H1 (cell line): ENCODE data around the gene PLD3. TPM values are rescaled to one million over a fixed set of nuclear protein-coding genes. Genes with fewer than 3 reads are reported as not detected.

Experiments used
- CTCF ChIA-PET: fragments of 300-600 bp; sonication (Branson Sonifier 250); formaldehyde crosslinking; loops from one replicate; lab custom pipeline; 2021; ENCODE audit not compliant: partially characterized antibody; lab: Charles Lee
- POLR2A ChIA-PET: fragments of 300-600 bp; sonication (Branson Sonifier 250); formaldehyde crosslinking; loops from one replicate; lab custom pipeline; 2021; ENCODE audit warnings: inconsistent platforms; ENCODE audit not compliant: partially characterized antibody; lab: Charles Lee
- DNase-seq, 2 experiments: peaks; one replicate each; pipeline versions ENCODE4 v3.0.0 to v3.0.0-alpha.2; 2010 to 2022; ENCODE audit warnings: low spot score in 2 of 2, low read depth in 1 of 2, mixed read lengths in 1 of 2
- FAIRE-seq: peaks from 2 replicates; lab custom pipeline; 2011; peaks lifted over from hg19 to GRCh38; lab: Jason Lieb, UNC
- H2AFZ ChIP-seq: 2 replicates; pipeline ENCODE4 v1.8.1; 2012; ENCODE audit warnings: low read length, inconsistent platforms
- H2AK5ac ChIP-seq: 2 replicates; pipeline ENCODE4 v1.6.1; 2013; ENCODE audit warnings: low read depth, low read length
- H2BK120ac ChIP-seq: replicated peaks from 2 replicates; pipeline ENCODE3; 2013; ENCODE audit warnings: low read depth, low read length, inconsistent platforms
- H2BK12ac ChIP-seq: 2 replicates; pipeline ENCODE4 v1.6.1; 2013; ENCODE audit warnings: low read depth, low read length
- H2BK15ac ChIP-seq: 2 replicates; pipeline ENCODE4 v1.6.1; 2013; ENCODE audit warnings: low read length
- H2BK20ac ChIP-seq: 2 replicates; pipeline ENCODE4 v1.6.1; 2013; ENCODE audit warnings: low read length
- H2BK5ac ChIP-seq: 2 replicates; pipeline ENCODE4 v1.6.1; 2013; ENCODE audit warnings: low read depth, low read length
- H3K14ac ChIP-seq: 2 replicates; pipeline ENCODE4 v1.6.1; 2013; ENCODE audit warnings: inconsistent platforms; ENCODE audit not compliant: insufficient read length
- H3K18ac ChIP-seq: 2 replicates; pipeline ENCODE4 v1.6.1; 2013; ENCODE audit warnings: low read length; ENCODE audit errors: extremely low read depth
- H3K23ac ChIP-seq: 2 replicates; pipeline ENCODE4 v1.6.1; 2013; ENCODE audit warnings: inconsistent platforms; ENCODE audit not compliant: insufficient read length
- H3K23me2 ChIP-seq: 2 replicates; pipeline ENCODE4 v1.6.1; 2013; ENCODE audit warnings: low read depth, low read length
- H3K27ac ChIP-seq: 2 replicates; pipeline ENCODE4 v1.6.1; 2011; ENCODE audit warnings: low read depth, low read length, inconsistent platforms
- H3K27me3 ChIP-seq, 4 experiments: replicated peaks in 1 of 4; 1 replicate in 1 of 4; 2 replicates in 3 of 4; pipeline versions ENCODE4 v1.6.1 to v1.8.1; 2011 to 2013; ENCODE audit warnings: low read length in 3 of 4, mild to moderate bottlenecking in 3 of 4, inconsistent platforms in 2 of 4, mixed read lengths in 2 of 4, moderate library complexity in 1 of 4; ENCODE audit not compliant: control insufficient read depth in 3 of 4, insufficient read depth in 3 of 4; ENCODE audit errors: extremely low read depth in 1 of 4
- H3K36me3 ChIP-seq, 4 experiments: 2 replicates each; pipeline versions ENCODE4 v1.6.1 to v1.8.1; 2011 to 2013; ENCODE audit warnings: mild to moderate bottlenecking in 4 of 4, low read length in 3 of 4, moderate library complexity in 2 of 4, control low read depth in 1 of 4, inconsistent platforms in 1 of 4; ENCODE audit not compliant: insufficient read depth in 4 of 4, control insufficient read depth in 2 of 4
- H3K4ac ChIP-seq: replicated peaks from 2 replicates; pipeline ENCODE3; 2013; ENCODE audit warnings: low read length, low read depth, mixed read lengths, inconsistent platforms; ENCODE audit not compliant: insufficient read length
- H3K4me1 ChIP-seq, 4 experiments: replicated peaks in 1 of 4; 1 replicate in 1 of 4; 2 replicates in 3 of 4; pipeline versions ENCODE4 v1.6.1 to v1.8.1; 2011 to 2013; ENCODE audit warnings: low read length in 3 of 4, inconsistent platforms in 2 of 4, mixed read lengths in 1 of 4; ENCODE audit not compliant: insufficient read depth in 4 of 4, control insufficient read depth in 3 of 4
- H3K4me2 ChIP-seq, 2 experiments: 2 replicates each; pipeline versions ENCODE4 v1.6.1 to v1.8.1; 2011 to 2013; ENCODE audit warnings: low read depth in 2 of 2, low read length in 2 of 2, control low read depth in 1 of 2, inconsistent platforms in 1 of 2, mild to moderate bottlenecking in 1 of 2; ENCODE audit not compliant: insufficient read depth in 1 of 2
- H3K4me3 ChIP-seq, 4 experiments: fragments of 200-600, 300-600 bp in 1 of 4; sonication (generic), shearing (Covaris generic), sonication (Bioruptor Twin) in 1 of 4; 2 replicates each; pipeline versions ENCODE4 v1.5.1 to v1.8.1; 2011 to 2016; ENCODE audit warnings: low read length in 4 of 4, low read depth in 3 of 4, control low read depth in 2 of 4, inconsistent platforms in 2 of 4, mild to moderate bottlenecking in 2 of 4, mixed read lengths in 1 of 4, moderate library complexity in 1 of 4; ENCODE audit not compliant: insufficient read depth in 2 of 4; ENCODE audit errors: extremely low read depth in 1 of 4
- H3K56ac ChIP-seq: replicated peaks from 2 replicates; pipeline ENCODE3; 2013; ENCODE audit warnings: low read depth, mild to moderate bottlenecking, mixed read lengths, low read length, inconsistent platforms; ENCODE audit not compliant: insufficient read length
- H3K79me1 ChIP-seq: 2 replicates; pipeline ENCODE4 v1.6.1; 2013; ENCODE audit warnings: low read depth, low read length, control low read depth
- H3K79me2 ChIP-seq, 2 experiments: 2 replicates each; pipeline versions ENCODE4 v1.6.1 to v1.8.1; 2012 to 2013; ENCODE audit warnings: low read length in 2 of 2, mild to moderate bottlenecking in 2 of 2, inconsistent platforms in 1 of 2; ENCODE audit not compliant: insufficient read depth in 2 of 2, control insufficient read depth in 1 of 2
- H3K9ac ChIP-seq, 4 experiments: replicated peaks in 1 of 4; 1 replicate in 1 of 4; 2 replicates in 3 of 4; pipeline versions ENCODE4 v1.6.1 to v1.8.1; 2011 to 2013; ENCODE audit warnings: low read depth in 3 of 4, low read length in 3 of 4, control low read depth in 2 of 4, mild to moderate bottlenecking in 2 of 4, moderate library complexity in 2 of 4, inconsistent platforms in 1 of 4; ENCODE audit errors: extremely low read depth in 1 of 4
- H3K9me3 ChIP-seq, 2 experiments: 2 replicates each; pipeline versions ENCODE4 v1.6.1 to v1.8.1; 2012 to 2013; ENCODE audit warnings: mild to moderate bottlenecking in 2 of 2, moderate library complexity in 2 of 2, control low read depth in 1 of 2, inconsistent platforms in 1 of 2, low read depth in 1 of 2, low read length in 1 of 2, mixed read lengths in 1 of 2; ENCODE audit not compliant: insufficient read depth in 2 of 2
- H4K20me1 ChIP-seq, 2 experiments: replicated peaks in 1 of 2; 2 replicates each; pipeline versions ENCODE3 to v1.8.1; 2011 to 2013; ENCODE audit warnings: inconsistent platforms in 2 of 2, low read length in 2 of 2, mild to moderate bottlenecking in 1 of 2; ENCODE audit not compliant: insufficient read depth in 2 of 2, control insufficient read depth in 1 of 2
- H4K5ac ChIP-seq: 2 replicates; pipeline ENCODE4 v1.6.1; 2013; ENCODE audit warnings: low read length, low read depth, mixed read lengths, inconsistent platforms; ENCODE audit not compliant: insufficient read length
- H4K8ac ChIP-seq: 2 replicates; pipeline ENCODE4 v1.8.0; 2013; ENCODE audit warnings: mild to moderate bottlenecking, moderate library complexity, low read length, inconsistent platforms; ENCODE audit not compliant: insufficient read depth; ENCODE audit errors: extremely low read depth
- H4K91ac ChIP-seq: replicated peaks from 2 replicates; pipeline ENCODE3; 2013; ENCODE audit warnings: low read length, mixed read lengths, inconsistent platforms; ENCODE audit not compliant: insufficient read length
- EGR1 ChIP-seq: IDR thresholded peaks from 2 replicates; pipeline ENCODE4 v1.6.1; 2011; ENCODE audit warnings: low read depth, low read length, borderline replicate concordance
- MAFK ChIP-seq: IDR thresholded peaks from 2 replicates; pipeline ENCODE4 v1.6.1; 2012; ENCODE audit warnings: low read depth, mild to moderate bottlenecking, improper control_type of control experiment, low read length
- RNF2 ChIP-seq: fragments of 200-900, 300-1000 bp; sonication (generic); IDR thresholded peaks from 2 replicates; pipeline ENCODE4 v1.7.1; 2016; ENCODE audit warnings: borderline replicate concordance, low read depth, mild to moderate bottlenecking, antibody characterized with exemption, low read length; ENCODE audit not compliant: poor library complexity, severe bottlenecking; ENCODE audit errors: missing control alignments
- SIRT6 ChIP-seq: IDR thresholded peaks from one replicate; pipeline ENCODE4 v1.7.1; 2012; ENCODE audit warnings: low read length, inconsistent platforms
- SP1 ChIP-seq: IDR thresholded peaks from 2 replicates; pipeline ENCODE4 v1.6.1; 2011; ENCODE audit warnings: low read depth, low read length
- WGBS, 2 experiments: shearing (Covaris generic) in 1 of 2; methylation state at CpG; one replicate each; pipeline versions ENCODE4 v1.1.6 to v1.1.7; 2013 to 2015; ENCODE audit warnings: low lambda C conversion rate in 2 of 2, mixed read lengths in 2 of 2, inconsistent platforms in 1 of 2, low coverage in 1 of 2, missing lambda C conversion rate in 1 of 2; ENCODE audit not compliant: insufficient replicate concordance in 2 of 2, insufficient coverage in 1 of 2, insufficient read length in 1 of 2; ENCODE audit errors: extremely low coverage in 1 of 2, missing lambda C conversion rate in 1 of 2; 5-methylcytosine and 5-hydroxymethylcytosine counted together
- polyA plus RNA-seq, 7 experiments: library from polyadenylated mRNA; depleted of rRNA in 3 of 7; stranded (reverse) in 5 of 7; unstranded in 2 of 7; fragments of >200 nt in 5 of 7; fragments of 200-250 nt in 2 of 7; gene quantifications; 1 replicate in 5 of 7; 2 replicates in 1 of 7; 4 replicates in 1 of 7; pipeline versions ENCODE4 v1.2.1 to v1.2.3, GENCODE V29; 2011 to 2013; ENCODE audit warnings: missing spikeins in 2 of 7, mixed read lengths in 2 of 7
- total RNA-seq: library from RNA; stranded (reverse); fragmentation: NEBNext Ultra II Directional; extraction: Animal tissue kit (Norgen Biotek cat#: 25700); gene quantifications from 2 replicates; pipeline ENCODE4 v1.2.1, GENCODE V29; 2021

The PLD3 gene
- total and polyA plus RNA-seq, 2 of the 8 experiments (the other 6 are each of a cell fraction or from before 2014, with no cell fraction given) = 180 to 543 TPM

- Histone ChIP-seq H3K23ac (no peak overlapping the region), H3K4me3 (no peak overlapping the region), H3K56ac (no peak overlapping the region), H4K5ac (no peak overlapping the region), H3K14ac (no peak overlapping the region), H2AK5ac (no peak overlapping the region), H4K20me1 (no peaks in the 10 kb centered on the region), H3K9me3 (no peaks in the 10 kb centered on the region), H3K9ac (no peak overlapping the region), H4K8ac (no peak overlapping the region), H2BK120ac (no peak overlapping the region), H3K79me2 (no peaks in the 10 kb centered on the region), H3K79me1 (no peaks in the 10 kb centered on the region)
- no peak for FAIRE-seq
- no peak for TF ChIP-seq EGR1
- no peak for TF ChIP-seq SP1
- TF ChIP-seq SIRT6 = no peak
- TF ChIP-seq MAFK = no peak
- no peak for TF ChIP-seq RNF2
- TF ChIP-seq, all 59 proteins: peak for 0
- H3K4ac ChIP-seq = no peak overlapping the region
- CTCF ChIA-PET = interaction anchor here (1.4 to 1.7 kb wide), 2 partner anchors 32 to 36 kb away, joined by 4 read pairs; no protein-coding TSS in a partner anchor
- H2BK20ac ChIP-seq = no peak overlapping the region
- peaks cover 0 to 7% (median 3%) of the 10 kb centered on the region in 4 experiments; a peak in 4 of 7 replicates for H3K4me1 ChIP-seq
- H3K18ac ChIP-seq = no peak overlapping the region
- no peak overlapping the region for H2BK5ac ChIP-seq
- no peak overlapping the region for H3K27ac ChIP-seq
- H2AFZ ChIP-seq = no peak overlapping the region
- H2BK15ac ChIP-seq = no peak overlapping the region
- no peak overlapping the region for H2BK12ac ChIP-seq
- POLR2A ChIA-PET = interaction anchor here (2.0 kb wide), 1 partner anchor 19 kb away, joined by 6 read pairs; no protein-coding TSS in a partner anchor
- 94% methylated on average over 3 of the region's 3 CpGs; no CpG with 5 or more reads in 1 of the 2 experiments for WGBS, 2 experiments
- H4K91ac ChIP-seq = no peak overlapping the region
- H3K4me2 ChIP-seq = no peak overlapping the region
- no peak for DNase-seq
- no peaks in the 10 kb centered on the region for H3K36me3 ChIP-seq
- H3K27me3 ChIP-seq = no peaks in the 10 kb centered on the region
- H3K23me2 ChIP-seq = no peaks in the 10 kb centered on the region
These were observed 40.0 kb downstream of the PLD3 start for GRCh38 chr19:40388481-40388880.
